T follicular helper cell (primary cell): ENCODE data around the gene ANAPC2.
A peak's percentile ranks its signal among the peaks of the same experiment; 100 is the strongest.

Experiments
- DNase-seq: peaks from one replicate; pipeline ENCODE4 v3.0.0-alpha.2; 2020; ENCODE audit warnings: low read depth

Gene ANAPC2

DNA sequence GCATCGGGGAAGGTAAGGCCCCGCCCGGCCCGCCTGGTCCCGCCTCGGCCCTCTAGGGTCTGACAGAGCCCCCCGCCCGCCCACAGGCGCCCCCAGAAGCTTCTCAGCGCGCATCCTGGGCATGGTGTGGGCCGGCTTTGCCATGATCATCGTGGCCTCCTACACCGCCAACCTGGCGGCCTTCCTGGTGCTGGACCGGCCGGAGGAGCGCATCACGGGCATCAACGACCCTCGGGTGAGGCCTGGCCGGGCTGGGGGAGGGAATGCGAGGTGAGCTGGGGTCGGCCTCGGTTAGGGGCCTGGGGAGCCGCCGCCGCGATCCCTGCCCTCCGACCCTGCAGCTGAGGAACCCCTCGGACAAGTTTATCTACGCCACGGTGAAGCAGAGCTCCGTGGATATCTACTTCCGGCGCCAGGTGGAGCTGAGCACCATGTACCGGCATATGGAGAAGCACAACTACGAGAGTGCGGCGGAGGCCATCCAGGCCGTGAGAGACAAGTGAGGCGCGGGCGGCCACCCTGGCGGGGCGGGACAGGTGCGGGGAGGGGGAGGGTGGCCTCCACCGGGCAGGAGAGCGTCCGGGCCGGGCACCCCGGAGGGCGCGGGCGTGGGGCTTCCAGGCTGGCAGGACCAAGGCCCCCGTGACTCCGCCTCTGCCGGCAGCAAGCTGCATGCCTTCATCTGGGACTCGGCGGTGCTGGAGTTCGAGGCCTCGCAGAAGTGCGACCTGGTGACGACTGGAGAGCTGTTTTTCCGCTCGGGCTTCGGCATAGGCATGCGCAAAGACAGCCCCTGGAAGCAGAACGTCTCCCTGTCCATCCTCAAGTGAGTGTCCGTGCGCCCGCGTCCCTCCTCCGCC is 25.6 kb downstream of the ANAPC2 start:
- DNase-seq = no peak

GRCh38 chr9:137161558-137162486 is 26.5 kb downstream of the ANAPC2 start:
- no peak for DNase-seq

GRCh38 chr9:137160716-137161557 is 27.4 kb downstream of the ANAPC2 start:
- DNase-seq = no peak

DNA sequence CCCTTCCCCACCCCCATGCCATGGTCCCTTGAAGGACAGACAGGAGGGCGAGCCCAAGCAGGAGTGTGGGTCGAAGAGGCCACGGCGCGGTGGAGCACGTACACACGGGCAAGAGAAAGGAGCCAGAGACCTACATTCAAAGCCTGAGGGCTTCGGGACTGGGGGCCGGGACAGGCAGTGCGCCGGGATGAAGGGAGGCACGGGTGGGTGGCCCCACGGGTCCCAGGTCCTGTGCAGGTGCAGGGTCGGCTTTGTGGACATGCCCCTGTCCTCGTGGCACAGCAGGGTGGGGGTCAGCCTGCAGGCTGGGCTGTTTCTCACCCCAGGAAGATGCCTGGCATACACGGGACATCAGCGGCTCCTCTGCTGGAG is 28.3 kb downstream of the ANAPC2 start:
- no peak for DNase-seq

- no peak for DNase-seq
These were observed 29.0 kb downstream of the ANAPC2 start for GRCh38 chr9:137159105-137160053.

DNA sequence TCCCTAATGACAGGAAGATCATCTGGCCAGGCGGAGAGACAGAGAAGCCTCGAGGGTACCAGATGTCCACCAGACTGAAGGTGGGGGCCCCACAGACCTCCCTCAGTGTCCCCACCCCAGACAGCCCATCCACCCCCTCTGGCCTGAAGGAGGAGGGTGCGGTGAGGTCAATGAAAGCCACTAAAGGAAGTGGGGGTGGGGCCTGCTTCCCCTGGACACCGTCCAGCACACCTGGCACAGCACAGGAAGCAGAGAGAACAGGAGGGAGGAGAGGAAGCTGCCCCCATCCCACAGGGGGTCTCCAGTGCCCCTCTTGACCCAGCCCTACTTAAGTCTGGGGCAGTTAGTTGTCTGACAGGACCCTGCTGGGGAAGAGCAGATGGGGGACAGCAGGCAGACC is 29.7 kb downstream of the ANAPC2 start:
- no peak for DNase-seq

GRCh38 chr9:137157618-137158415 is 30.5 kb downstream of the ANAPC2 start:
- DNase-seq = no peak

DNA sequence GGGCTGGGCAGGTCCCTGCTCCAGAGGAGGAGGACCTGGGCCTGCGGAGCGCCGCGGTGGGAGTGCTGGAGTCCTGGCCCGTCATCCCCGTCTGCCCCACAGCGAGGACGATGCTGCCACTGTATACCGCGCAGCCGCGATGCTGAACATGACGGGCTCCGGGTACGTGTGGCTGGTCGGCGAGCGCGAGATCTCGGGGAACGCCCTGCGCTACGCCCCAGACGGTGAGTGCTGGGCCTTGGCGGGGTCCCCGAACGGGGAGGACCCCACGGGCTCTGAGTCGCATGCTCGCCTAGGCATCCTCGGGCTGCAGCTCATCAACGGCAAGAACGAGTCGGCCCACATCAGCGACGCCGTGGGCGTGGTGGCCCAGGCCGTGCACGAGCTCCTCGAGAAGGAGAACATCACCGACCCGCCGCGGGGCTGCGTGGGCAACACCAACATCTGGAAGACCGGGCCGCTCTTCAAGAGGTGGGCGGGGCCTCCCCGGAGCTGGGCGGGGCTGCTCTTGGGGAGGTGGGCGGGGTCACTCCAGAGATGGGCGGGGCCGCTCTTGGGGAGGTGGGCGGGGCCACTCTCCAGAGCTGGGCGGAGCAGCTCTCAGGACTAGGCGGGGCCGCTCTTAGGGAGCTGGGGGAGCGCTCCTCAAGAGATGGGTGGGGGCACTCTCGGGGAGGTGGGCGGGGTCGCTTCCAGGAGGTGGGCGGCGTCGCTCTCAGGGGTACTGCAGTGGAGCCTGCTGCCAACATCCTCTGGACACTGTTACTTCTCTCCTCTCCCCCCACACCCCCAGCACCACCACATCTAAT is 31.6 kb downstream of the ANAPC2 start:
- DNase-seq = peak; percentile 40

DNA sequence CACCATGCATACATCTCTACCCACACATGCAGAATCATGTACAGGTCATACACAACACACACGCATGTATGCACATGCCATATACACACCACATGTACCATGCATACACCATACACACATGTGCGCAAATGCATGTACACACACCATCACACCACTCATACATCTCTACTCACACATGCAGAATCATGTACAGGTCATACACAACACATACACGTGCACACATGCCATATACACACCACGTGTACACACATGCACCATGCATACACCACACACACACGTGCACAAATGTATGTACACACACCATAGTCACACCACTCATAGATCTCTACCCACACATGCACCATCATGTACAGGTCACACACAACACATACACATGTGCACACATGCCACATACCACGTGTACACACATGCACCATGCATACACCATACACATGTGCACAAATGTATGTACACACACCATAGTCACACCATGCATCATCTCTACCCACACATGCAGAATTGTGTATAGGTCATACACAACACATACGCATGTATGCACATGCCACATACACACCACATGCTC is 35.4 kb downstream of the ANAPC2 start:
- DNase-seq = no peak

DNA sequence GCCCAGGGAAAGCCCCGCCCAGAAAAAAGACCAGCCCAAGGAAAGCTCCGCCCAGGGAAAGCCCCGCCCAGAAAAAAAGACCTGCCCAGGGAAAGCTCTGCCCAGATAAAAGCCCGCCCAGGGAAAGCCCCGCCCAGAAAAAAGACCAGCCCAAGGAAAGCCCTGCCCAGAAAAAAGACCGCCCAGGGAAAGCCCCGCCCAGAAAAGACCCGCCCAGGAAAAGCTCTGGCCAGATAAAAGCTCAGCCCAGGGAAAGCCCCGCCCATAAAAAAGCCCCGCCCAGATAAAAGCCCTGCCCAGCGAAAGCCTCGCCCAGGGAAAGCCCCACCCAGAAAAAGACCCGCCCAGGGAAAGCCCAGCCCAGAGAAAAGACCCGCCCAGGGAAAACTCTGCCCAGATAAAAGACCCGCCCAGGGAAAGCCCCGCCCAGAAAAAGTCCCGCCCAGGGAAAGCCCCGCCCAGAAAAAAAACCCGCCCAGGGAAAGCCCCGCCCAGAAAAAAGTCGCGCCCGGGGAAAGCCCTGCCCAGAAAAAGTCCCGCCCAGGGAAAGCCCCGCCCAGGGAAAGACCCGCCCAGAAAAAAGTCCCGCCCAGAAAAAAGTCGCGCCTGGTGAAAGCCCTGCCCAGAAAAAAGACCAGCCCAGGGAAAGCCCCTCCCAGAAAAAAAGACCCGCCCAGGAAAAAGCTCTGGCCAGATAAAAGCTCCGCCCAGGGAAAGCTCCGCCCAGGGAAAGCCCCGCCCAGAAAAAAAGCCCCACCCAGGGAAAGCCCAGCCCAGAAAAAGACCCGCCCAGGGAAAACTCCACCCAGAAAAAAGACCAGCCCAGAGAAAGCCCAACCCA is 37.5 kb downstream of the ANAPC2 start:
- DNase-seq = no peak

DNA sequence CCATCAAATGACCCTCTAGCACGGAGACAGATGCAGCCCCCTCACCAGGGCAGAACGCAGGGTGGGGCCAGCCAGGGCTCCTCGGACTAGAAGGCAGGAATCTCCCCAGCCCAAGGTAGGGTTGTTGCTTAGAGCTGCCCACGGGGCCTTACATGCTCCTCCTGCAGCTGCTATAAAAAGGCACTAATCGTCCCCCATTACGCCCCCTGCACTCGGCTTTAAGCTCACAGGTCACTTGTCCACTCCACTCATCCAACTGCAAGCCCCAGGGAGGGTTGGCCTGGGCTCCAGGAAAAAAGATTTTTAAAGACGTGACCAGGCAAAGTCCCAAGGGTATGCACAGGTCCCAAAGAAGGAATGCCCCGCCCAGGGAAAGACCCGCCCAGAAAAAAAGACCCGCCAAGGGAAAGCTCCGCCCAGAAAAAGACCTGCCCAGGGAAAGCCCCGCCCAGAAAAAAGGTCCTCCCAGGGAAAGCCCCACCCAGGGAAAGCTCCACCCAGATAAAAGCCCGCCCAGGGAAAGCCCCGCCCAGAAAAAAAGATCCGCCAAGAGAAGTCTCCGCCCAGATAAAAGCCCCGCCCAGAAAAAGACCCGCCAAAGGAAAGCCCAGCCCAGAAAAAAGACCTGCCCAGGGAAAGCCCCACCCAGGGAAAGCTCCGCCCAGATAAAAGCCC is 38.3 kb downstream of the ANAPC2 start:
- no peak for DNase-seq

- no peak for DNase-seq
These were observed 39.0 kb downstream of the ANAPC2 start for GRCh38 chr9:137149363-137149762.

DNA sequence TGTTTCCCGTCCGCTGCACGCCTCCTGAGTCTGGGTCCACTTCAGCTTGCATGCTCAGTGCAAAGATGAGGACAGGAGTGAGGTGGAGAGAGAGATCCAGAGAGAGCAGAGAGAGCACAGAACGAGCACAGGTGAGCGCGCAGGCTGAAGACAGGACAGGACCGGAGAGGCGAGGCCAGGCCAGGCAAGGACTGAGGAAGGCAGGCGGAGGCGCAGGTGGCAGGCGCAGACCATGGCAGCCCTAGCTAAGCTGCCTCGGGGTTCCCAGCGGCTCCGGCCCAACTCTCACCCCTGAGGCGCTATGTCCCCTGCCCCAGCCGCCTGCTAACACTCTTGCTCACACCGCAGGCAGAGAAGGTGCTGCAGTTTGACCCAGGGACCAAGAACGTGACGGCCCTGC is 39.7 kb downstream of the ANAPC2 start:
- DNase-seq = no peak

DNA sequence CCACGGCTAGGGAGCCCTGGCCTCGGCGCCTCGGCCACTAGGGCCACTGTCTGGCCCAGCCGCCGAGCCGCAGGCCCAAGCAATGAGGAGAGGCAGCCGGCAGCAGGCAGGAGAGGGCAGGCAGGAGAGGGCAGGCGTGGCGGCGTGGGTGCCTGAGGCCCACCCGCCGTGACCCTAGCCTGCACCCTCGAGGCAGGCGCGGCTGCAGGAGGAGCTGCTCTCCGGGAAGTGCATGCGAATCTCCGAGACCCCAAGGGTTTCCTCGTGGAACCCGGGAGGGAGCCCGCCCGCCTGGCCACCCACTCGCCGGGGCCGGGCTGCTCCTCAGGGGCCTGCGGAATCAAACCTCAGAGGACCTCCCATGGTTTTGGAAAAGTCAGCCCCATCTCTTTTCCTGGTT is 40.1 kb downstream of the ANAPC2 start:
- DNase-seq = no peak

GRCh38 chr9:137147793-137148160 is 40.6 kb downstream of the ANAPC2 start:
- DNase-seq = no peak

DNA sequence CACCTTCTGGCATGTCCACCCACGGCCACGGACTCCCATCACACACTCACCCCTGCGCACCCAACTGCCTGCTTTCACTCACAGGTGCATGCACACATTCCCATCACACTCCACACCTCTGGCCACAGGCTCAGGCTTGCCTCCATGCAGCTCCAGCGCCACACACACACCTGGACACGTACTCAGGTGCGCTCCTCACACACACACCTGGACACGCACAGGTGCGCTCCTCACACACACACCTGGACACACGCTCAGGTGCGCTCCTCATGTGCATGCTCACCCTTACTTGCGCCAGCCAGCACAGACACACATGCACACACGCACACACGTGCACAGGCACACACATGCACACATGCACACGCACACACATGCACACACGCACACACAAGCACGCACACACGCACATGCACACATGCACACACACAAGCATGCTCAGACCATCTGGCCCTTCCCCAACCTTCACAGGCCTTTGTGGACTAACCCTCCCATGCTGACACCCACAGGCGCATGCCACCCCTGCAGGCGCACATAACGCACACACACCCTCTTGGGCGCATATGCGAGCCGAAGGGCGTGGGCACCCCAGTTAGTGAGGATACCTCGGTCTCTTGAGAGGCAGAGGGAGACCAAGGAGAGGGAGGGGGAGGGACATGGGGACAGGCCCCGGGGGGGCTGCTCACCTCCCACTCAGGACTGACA is 41.1 kb downstream of the ANAPC2 start:
- DNase-seq = no peak

DNA sequence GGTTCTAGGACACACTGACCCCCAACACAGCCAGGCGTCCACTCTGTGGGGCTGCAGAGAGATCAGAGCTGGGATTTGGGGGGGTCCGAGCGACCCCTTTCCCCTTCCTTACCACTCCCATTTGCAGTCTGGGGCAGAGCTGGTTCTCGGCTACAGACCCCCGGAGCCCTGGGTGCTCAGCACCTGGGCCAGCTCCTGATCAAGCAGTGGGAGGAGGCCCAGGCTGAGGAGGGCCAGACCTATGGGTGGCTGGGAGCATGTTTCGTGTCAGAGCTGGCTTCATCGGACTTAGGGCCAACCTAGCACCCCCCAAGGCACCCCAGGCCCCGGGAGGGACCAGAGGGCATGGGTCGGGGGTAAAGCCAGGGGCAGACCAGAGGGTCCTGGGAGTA is 41.8 kb downstream of the ANAPC2 start:
- DNase-seq = no peak
